Sigmoid colon (tissue), 7 donors: ENCODE data around the gene ATP5F1D. TPM values are rescaled to one million over a fixed set of nuclear protein-coding genes. Genes with fewer than 3 reads are reported as not detected.

Experiments used
- DNase-seq: peaks from one replicate; pipeline ENCODE4 v3.0.0-alpha.2; 2019
- H3K27ac ChIP-seq, 4 donors: fragments of 200-600 bp; sonication (generic); one replicate each; pipeline ENCODE4 v1.5.1; 2016 to 2019; ENCODE audit warnings: mild to moderate bottlenecking in 1 of 4
- H3K27me3 ChIP-seq, 3 donors: fragments of 200-600 bp; sonication (generic); one replicate each; pipeline ENCODE4 v1.5.1; 2019; ENCODE audit warnings: mild to moderate bottlenecking in 1 of 3
- H3K36me3 ChIP-seq, 4 donors: fragments of 200-600 bp; sonication (generic); one replicate each; pipeline ENCODE4 v1.5.1; 2016 to 2019
- H3K4me1 ChIP-seq, 4 donors: fragments of 200-600 bp; sonication (generic); one replicate each; pipeline ENCODE4 v1.5.1; 2017 to 2019
- H3K4me3 ChIP-seq, 4 donors: fragments of 200-600 bp; sonication (generic); one replicate each; pipeline ENCODE4 v1.5.1; 2017 to 2019; ENCODE audit warnings: mild to moderate bottlenecking in 2 of 4, moderate library complexity in 1 of 4
- H3K9me3 ChIP-seq, 4 donors: fragments of 200-600 bp in 3 of 4; sonication (generic) in 3 of 4; one replicate each; pipeline versions ENCODE4 v1.5.1 to v1.6.1; 2013 to 2019
- CTCF ChIP-seq, 4 experiments: fragments of 450-650 bp in 3 of 4; fragments of 200-600 bp in 1 of 4; IDR thresholded peaks; one replicate each; pipeline ENCODE4 v1.5.1; 2016 to 2019; ENCODE audit warnings: antibody characterized with exemption in 4 of 4, mild to moderate bottlenecking in 3 of 4, moderate library complexity in 2 of 4
- EP300 ChIP-seq, 4 donors: sonication (generic); formaldehyde crosslinking; IDR thresholded peaks; one replicate each; pipeline ENCODE4 v1.6.1; 2017; ENCODE audit warnings: antibody characterized with exemption in 4 of 4
- POLR2A ChIP-seq, 2 donors: fragments of 450-650 bp; IDR thresholded peaks; one replicate each; pipeline ENCODE4 v1.6.1; 2016; ENCODE audit warnings: antibody characterized with exemption in 2 of 2, mild to moderate bottlenecking in 2 of 2, moderate library complexity in 2 of 2
- POLR2AphosphoS5 ChIP-seq, 4 donors: sonication (generic); formaldehyde crosslinking; IDR thresholded peaks; one replicate each; pipeline ENCODE4 v1.6.1; 2017; ENCODE audit warnings: antibody characterized with exemption in 4 of 4
- WGBS, 2 donors: extraction: QIAGEN DNeasy Blood & Tissue Kit; methylation state at CpG; one replicate each; pipeline ENCODE4 v1.1.7; 2013; 5-methylcytosine and 5-hydroxymethylcytosine counted together
- intact Hi-C: fragments of 100-400 bp; cut with DNase I; formaldehyde crosslinking; loops from one replicate; pipeline ENCODE4 v1.15.1; 2023
- polyA plus RNA-seq, 3 donors: library from polyadenylated mRNA; stranded (reverse); fragments of 200-250 nt; gene quantifications; one replicate each; pipeline ENCODE4 v1.2.3, GENCODE V29; 2013
- total RNA-seq, 4 donors: library from RNA; depleted of rRNA; stranded (reverse); fragments of >200 nt; gene quantifications; one replicate each; pipeline ENCODE4 v1.1.0, GENCODE V29; 2016
- donor health status: healthy with polysubstance abuse.
- donor health status: Bipolar disorder and iron deficiency.
- donor health status: healthy.

Gene ATP5F1D
- total and polyA plus RNA-seq, 7 donors: 74.7 to 390 (median 112) TPM

GRCh38 chr19:1276628-1277022, 35.1 kb downstream of the ATP5F1D start:
- H3K9me3 ChIP-seq: no peaks in the 10 kb centered on the region
- no peak for TF ChIP-seq POLR2A (IDR thresholded peaks at IDR 0.05)
- no peak for TF ChIP-seq CTCF (IDR thresholded peaks at IDR 0.05)
- TF ChIP-seq EP300 (IDR thresholded peaks at IDR 0.05): no peak
- TF ChIP-seq POLR2AphosphoS5 (IDR thresholded peaks at IDR 0.05): no peak
- intact Hi-C loops: loop anchor here (5.0 kb wide), 3 partner anchors 81 to 131 kb away; partner anchors contain the start of genes DAZAP1 and NDUFS7
- H3K4me1 ChIP-seq: peaks cover 0 to 50% (median 48%) of the 10 kb centered on the region in 4 donors
- H3K27ac ChIP-seq: peak overlapping the region; percentile 94 to 100 (median 97)
- DNase-seq: no peak
- peaks cover 32 to 50% (median 39%) of the 10 kb centered on the region in 4 donors for H3K36me3 ChIP-seq
- 11 to 38% methylated on average over 10 of the region's 10 CpGs for WGBS, 2 donors
- H3K4me3 ChIP-seq: peak overlapping the region in 3 of 4 donors; percentile 58 to 64 (median 63)
- H3K27me3 ChIP-seq: no peaks in the 10 kb centered on the region

- intact Hi-C loops: loop anchor here (5.0 kb wide), 3 partner anchors 80 to 130 kb away; partner anchors contain the start of genes DAZAP1 and NDUFS7
- peaks cover 28 to 45% (median 35%) of the 10 kb centered on the region in 4 donors for H3K36me3 ChIP-seq
- peak overlapping the region in 1 of 4 donors; percentile 100 for H3K27ac ChIP-seq
- no peaks in the 10 kb centered on the region for H3K27me3 ChIP-seq
- DNase-seq: peak; percentile 77
- no peaks in the 10 kb centered on the region for H3K9me3 ChIP-seq
- peaks cover 0 to 46% (median 43%) of the 10 kb centered on the region in 4 donors for H3K4me1 ChIP-seq
- 78 to 89% methylated on average over 15 of the region's 15 CpGs for WGBS, 2 donors
- no peak overlapping the region for H3K4me3 ChIP-seq
- TF ChIP-seq EP300 (IDR thresholded peaks at IDR 0.05) (no peak), CTCF (IDR thresholded peaks at IDR 0.05) (no peak), POLR2A (IDR thresholded peaks at IDR 0.05) (no peak), POLR2AphosphoS5 (IDR thresholded peaks at IDR 0.05) (no peak)
Measured at GRCh38 chr19:1277061-1277460, 35.5 kb downstream of the ATP5F1D start.

- Histone ChIP-seq H3K4me3 (no peak overlapping the region), H3K36me3 (peaks cover 20 to 35% (median 27%) of the 10 kb centered on the region in 4 donors), H3K27ac (no peak overlapping the region), H3K27me3 (peaks cover 4 to 5% (median 4%) of the 10 kb centered on the region in 3 donors), H3K4me1 (peaks cover 0 to 36% (median 33%) of the 10 kb centered on the region in 4 donors), H3K9me3 (no peaks in the 10 kb centered on the region)
- intact Hi-C loops: loop anchor here (5.0 kb wide), 3 partner anchors 79 to 129 kb away; partner anchors contain the start of genes DAZAP1 and NDUFS7
- no peak for DNase-seq
- TF ChIP-seq POLR2AphosphoS5 (IDR thresholded peaks at IDR 0.05) (no peak), POLR2A (IDR thresholded peaks at IDR 0.05) (no peak), EP300 (IDR thresholded peaks at IDR 0.05) (no peak), CTCF (IDR thresholded peaks at IDR 0.05) (no peak)
- WGBS, 2 donors: 66 to 85% methylated on average over 12 of the region's 12 CpGs
Measured at GRCh38 chr19:1278074-1278473, 36.5 kb downstream of the ATP5F1D start.

GRCh38 chr19:1278713-1279660, 37.4 kb downstream of the ATP5F1D start:
- WGBS, 2 donors: 80 to 91% methylated on average over 25 of the region's 25 CpGs
- intact Hi-C loops: loop anchor here (5.0 kb wide), 3 partner anchors 78 to 128 kb away; partner anchors contain the start of genes DAZAP1 and NDUFS7
- Histone ChIP-seq H3K27me3 (peaks cover 11 to 14% (median 13%) of the 10 kb centered on the region in 3 donors), H3K4me1 (peaks cover 0 to 27% (median 24%) of the 10 kb centered on the region in 4 donors), H3K36me3 (peaks cover 11 to 26% (median 19%) of the 10 kb centered on the region in 4 donors), H3K9me3 (no peaks in the 10 kb centered on the region), H3K4me3 (no peak overlapping the region), H3K27ac (no peak overlapping the region)
- no peak for TF ChIP-seq POLR2A (IDR thresholded peaks at IDR 0.05)
- no peak for TF ChIP-seq POLR2AphosphoS5 (IDR thresholded peaks at IDR 0.05)
- no peak for TF ChIP-seq EP300 (IDR thresholded peaks at IDR 0.05)
- TF ChIP-seq CTCF (IDR thresholded peaks at IDR 0.05): no peak
- no peak for DNase-seq
